Neutrophil (primary cell): ENCODE results near the gene DGLUCY.

Source experiments
- H3K27ac ChIP-seq: fragments of 200-600 bp; sonication (generic); 2 replicates; pipeline ENCODE4 v1.5.1; 2016; ENCODE audit warnings: mild to moderate bottlenecking, moderate library complexity
- H3K27me3 ChIP-seq: fragments of 200-600 bp; sonication (generic); 2 replicates; pipeline ENCODE4 v1.6.0; 2016; ENCODE audit warnings: mild to moderate bottlenecking
- H3K36me3 ChIP-seq: fragments of 200-600 bp; sonication (generic); 2 replicates; pipeline ENCODE4 v1.5.1; 2017
- H3K4me1 ChIP-seq, 2 experiments: fragments of 200-600 bp in 1 of 2; sonication (generic) in 1 of 2; 1 replicate in 1 of 2; 2 replicates in 1 of 2; pipeline versions ENCODE4 v1.5.1 to v1.6.1; 2013 to 2016; ENCODE audit warnings: low read depth in 1 of 2, low read length in 1 of 2, mild to moderate bottlenecking in 1 of 2, moderate library complexity in 1 of 2; ENCODE audit not compliant: control insufficient read depth in 1 of 2, insufficient read depth in 1 of 2
- H3K4me3 ChIP-seq, 2 experiments: fragments of 200-600 bp in 1 of 2; sonication (generic) in 1 of 2; 1 replicate in 1 of 2; 2 replicates in 1 of 2; pipeline ENCODE4 v1.5.1; 2013 to 2016; ENCODE audit warnings: low read depth in 1 of 2, low read length in 1 of 2, mild to moderate bottlenecking in 1 of 2, moderate library complexity in 1 of 2
- H3K9me3 ChIP-seq: fragments of 200-600 bp; sonication (generic); 2 replicates; pipeline ENCODE4 v1.5.1; 2016
- TF ChIP-seq, protein P1 (sequence below): fragments of 200-600 bp; sonication (generic); IDR thresholded peaks from 2 replicates; pipeline ENCODE4 v1.5.1; 2016; ENCODE audit warnings: antibody characterized with exemption

DGLUCY gene

DNA sequence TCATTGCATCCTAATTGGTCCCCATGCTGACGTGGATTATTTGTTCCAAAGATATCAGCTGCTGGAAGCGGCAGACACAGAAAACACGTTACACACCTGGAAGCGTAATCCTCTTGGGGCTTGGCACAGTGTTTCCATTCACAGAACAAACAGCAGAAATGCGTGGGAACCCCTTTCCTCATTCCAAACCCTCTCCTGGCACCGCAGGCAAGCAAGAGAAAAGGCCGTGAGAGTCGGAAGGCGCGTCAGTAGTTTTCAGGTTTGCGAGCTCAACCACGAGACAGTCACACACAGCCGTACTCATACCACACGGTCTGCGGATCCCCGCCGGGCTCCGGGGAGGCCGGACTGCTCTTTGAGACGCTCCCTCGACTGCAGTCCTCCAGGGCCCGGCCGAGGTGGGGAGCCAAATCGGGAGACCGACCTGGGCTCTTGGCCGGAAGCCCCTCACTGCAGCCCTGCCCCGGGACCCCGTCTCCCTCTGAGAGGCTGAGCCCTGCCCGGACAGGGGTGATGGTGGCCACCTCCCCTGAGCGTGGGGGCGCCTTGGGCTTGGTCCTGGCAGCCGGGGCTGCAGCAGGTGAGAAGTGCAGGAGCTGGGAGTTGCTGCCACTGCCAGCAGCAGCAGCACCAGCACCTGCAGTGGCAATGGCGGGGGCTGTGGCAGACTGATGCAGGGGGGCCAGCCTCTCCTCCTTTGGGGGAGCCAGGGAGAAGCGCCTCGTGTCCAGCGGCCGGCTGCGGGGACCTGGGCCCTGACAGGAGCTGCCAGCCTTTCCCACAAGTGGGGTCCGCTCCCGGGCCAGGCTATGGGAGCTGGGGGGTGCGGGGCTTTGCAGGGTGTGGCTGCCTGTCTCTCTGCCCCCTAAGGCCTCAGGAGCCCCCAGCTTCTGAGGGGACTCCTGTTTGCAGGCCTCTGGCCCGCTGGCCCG lies 158.7 kb downstream of the DGLUCY start:
- H3K4me1 ChIP-seq = peaks cover 15 to 16% of the 10 kb centered on the region in 2 experiments
- no peaks in the 10 kb centered on the region for H3K9me3 ChIP-seq
- peak overlapping the region; percentile 80 for H3K27ac ChIP-seq
- peaks cover 69% of the 10 kb centered on the region for H3K36me3 ChIP-seq
- TF ChIP-seq, protein P1, sequence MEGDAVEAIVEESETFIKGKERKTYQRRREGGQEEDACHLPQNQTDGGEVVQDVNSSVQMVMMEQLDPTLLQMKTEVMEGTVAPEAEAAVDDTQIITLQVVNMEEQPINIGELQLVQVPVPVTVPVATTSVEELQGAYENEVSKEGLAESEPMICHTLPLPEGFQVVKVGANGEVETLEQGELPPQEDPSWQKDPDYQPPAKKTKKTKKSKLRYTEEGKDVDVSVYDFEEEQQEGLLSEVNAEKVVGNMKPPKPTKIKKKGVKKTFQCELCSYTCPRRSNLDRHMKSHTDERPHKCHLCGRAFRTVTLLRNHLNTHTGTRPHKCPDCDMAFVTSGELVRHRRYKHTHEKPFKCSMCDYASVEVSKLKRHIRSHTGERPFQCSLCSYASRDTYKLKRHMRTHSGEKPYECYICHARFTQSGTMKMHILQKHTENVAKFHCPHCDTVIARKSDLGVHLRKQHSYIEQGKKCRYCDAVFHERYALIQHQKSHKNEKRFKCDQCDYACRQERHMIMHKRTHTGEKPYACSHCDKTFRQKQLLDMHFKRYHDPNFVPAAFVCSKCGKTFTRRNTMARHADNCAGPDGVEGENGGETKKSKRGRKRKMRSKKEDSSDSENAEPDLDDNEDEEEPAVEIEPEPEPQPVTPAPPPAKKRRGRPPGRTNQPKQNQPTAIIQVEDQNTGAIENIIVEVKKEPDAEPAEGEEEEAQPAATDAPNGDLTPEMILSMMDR = no peak
- H3K4me3 ChIP-seq = no peak overlapping the region
- H3K27me3 ChIP-seq = no peaks in the 10 kb centered on the region

GRCh38 chr14:91273273-91273884 lies 159.5 kb downstream of the DGLUCY start:
- H3K4me3 ChIP-seq = no peak overlapping the region
- peak overlapping the region; percentile 80 for H3K27ac ChIP-seq
- TF ChIP-seq, protein P1 = no peak
- no peaks in the 10 kb centered on the region for H3K9me3 ChIP-seq
- peaks cover 15 to 16% of the 10 kb centered on the region in 2 experiments for H3K4me1 ChIP-seq
- H3K36me3 ChIP-seq = peaks cover 77% of the 10 kb centered on the region
- H3K27me3 ChIP-seq = no peaks in the 10 kb centered on the region

- Histone ChIP-seq H3K27me3 (no peaks in the 10 kb centered on the region), H3K36me3 (peaks cover 80% of the 10 kb centered on the region), H3K9me3 (no peaks in the 10 kb centered on the region), H3K4me3 (no peak overlapping the region), H3K27ac (peak overlapping the region; percentile 80), H3K4me1 (peaks cover 15 to 16% of the 10 kb centered on the region in 2 experiments)
- TF ChIP-seq, protein P1 = no peak
These were observed 160.0 kb downstream of the DGLUCY start for GRCh38 chr14:91273885-91274273.

GRCh38 chr14:91274796-91275195 lies 160.9 kb downstream of the DGLUCY start:
- Histone ChIP-seq H3K27me3 (no peaks in the 10 kb centered on the region), H3K27ac (peak overlapping the region; percentile 80), H3K4me1 (peaks cover 15 to 16% of the 10 kb centered on the region in 2 experiments), H3K36me3 (peaks cover 84% of the 10 kb centered on the region), H3K9me3 (no peaks in the 10 kb centered on the region), H3K4me3 (no peak overlapping the region)
- TF ChIP-seq, protein P1 = no peak
